GM12878 (cell line): ENCODE data around the gene DENND4C. TPM values are rescaled to one million over a fixed set of nuclear protein-coding genes. Genes with fewer than 3 reads are reported as not detected.

ENCODE experiments used
- ATAC-seq: fragments of 200-7000 bp; cut with Tn5 transposase; 3 replicates; pipeline ENCODE4 v1.9.1; 2020; ENCODE audit warnings: mild to moderate bottlenecking, moderate library complexity
- BruUV-seq: library from RNA; stranded (reverse); fragments of 400-500 nt; replicated peaks from 2 replicates; lab custom pipeline; 2021; lab: Mats Ljungman, UMichigan
- CTCF ChIA-PET: fragments of 300-600 bp; sonication (Branson Sonifier 250); formaldehyde crosslinking; extraction: SDS; loops from one replicate; lab custom pipeline; 2021; ENCODE audit warnings: inconsistent platforms; lab: Yijun Ruan, JAX
- POLR2A ChIA-PET: fragments of 350-600 bp; formaldehyde crosslinking; extraction: SDS; loops from one replicate; lab custom pipeline; 2021; ENCODE audit warnings: inconsistent platforms; lab: Charles Lee
- RAD21 ChIA-PET: fragments of 300-600 bp; sonication (Branson Sonifier 250); formaldehyde crosslinking; loops from one replicate; lab custom pipeline; 2023; ENCODE audit warnings: antibody characterized with exemption; ENCODE audit not compliant: unreplicated experiment; lab: Charles Lee
- SMC1A ChIA-PET: fragments of 300-600 bp; sonication (Branson Sonifier 250); formaldehyde crosslinking; loops from one replicate; lab custom pipeline; 2023; ENCODE audit not compliant: unreplicated experiment, uncharacterized antibody; lab: Charles Lee
- DNase-seq: peaks from one replicate; pipeline ENCODE4 v3.0.0-alpha.2; 2011; ENCODE audit warnings: low read depth, low spot score
- FAIRE-seq: peaks from 3 replicates; lab custom pipeline; 2011; peaks lifted over from hg19 to GRCh38; lab: Jason Lieb, UNC
- H2AFZ ChIP-seq: 2 replicates; pipeline ENCODE4 v1.6.0; 2011; ENCODE audit warnings: low read depth, low read length, control low read depth; ENCODE audit not compliant: control insufficient read depth
- H3K27ac ChIP-seq: 2 replicates; pipeline ENCODE4 v1.5.1; 2011; ENCODE audit warnings: control low read depth; ENCODE audit not compliant: control insufficient read depth, insufficient read depth
- H3K27me3 ChIP-seq, 2 experiments: replicated peaks in 1 of 2; 2 replicates each; pipeline versions ENCODE4 v1.6.0 to v1.6.1; 2011; ENCODE audit warnings: low read length in 1 of 2; ENCODE audit not compliant: control insufficient read depth in 2 of 2, insufficient read depth in 2 of 2
- H3K36me3 ChIP-seq, 2 experiments: 2 replicates each; pipeline ENCODE4 v1.5.1; 2011; ENCODE audit warnings: low read length in 1 of 2; ENCODE audit not compliant: control insufficient read depth in 2 of 2, insufficient read depth in 2 of 2
- H3K4me1 ChIP-seq: 2 replicates; pipeline ENCODE4 v1.6.1; 2011; ENCODE audit warnings: mild to moderate bottlenecking, low read length, moderate library complexity, mixed read lengths; ENCODE audit not compliant: control insufficient read depth, insufficient read depth
- H3K4me2 ChIP-seq: 2 replicates; pipeline ENCODE4 v1.6.0; 2011; ENCODE audit warnings: control low read depth; ENCODE audit not compliant: control insufficient read depth, insufficient read depth
- H3K4me3 ChIP-seq: fragments of 200-600 bp; sonication (generic); 2 replicates; pipeline ENCODE4 v1.5.1; 2016
- H3K79me2 ChIP-seq: 2 replicates; pipeline ENCODE4 v1.6.0; 2011; ENCODE audit warnings: low read length; ENCODE audit not compliant: control insufficient read depth, insufficient read depth
- H3K9ac ChIP-seq: 2 replicates; pipeline ENCODE4 v1.8.0; 2011; ENCODE audit warnings: low read length, control low read depth, mixed read lengths; ENCODE audit not compliant: control insufficient read depth, insufficient read depth
- H3K9me3 ChIP-seq: replicated peaks from 3 replicates; pipeline ENCODE4 v1.5.1; 2011; ENCODE audit warnings: mild to moderate bottlenecking, low read length; ENCODE audit not compliant: control insufficient read depth, insufficient read depth
- H4K20me1 ChIP-seq: 2 replicates; pipeline ENCODE4 v1.6.0; 2011; ENCODE audit not compliant: control insufficient read depth, insufficient read depth
- ASH2L ChIP-seq: fragments of 300-600, 200-600 bp; sonication (generic); IDR thresholded peaks from 2 replicates; pipeline ENCODE4 v1.6.1; 2017; ENCODE audit warnings: low read depth, mild to moderate bottlenecking, borderline replicate concordance
- ATF3 ChIP-seq: IDR thresholded peaks from 2 replicates; pipeline ENCODE4 v1.6.1; 2011; ENCODE audit warnings: low read depth, mild to moderate bottlenecking, low read length, moderate library complexity, borderline replicate concordance; ENCODE audit errors: extremely low read depth
- FOXM1 ChIP-seq: IDR thresholded peaks from 2 replicates; pipeline ENCODE4 v1.6.1; 2012; ENCODE audit warnings: low read depth, mild to moderate bottlenecking, inconsistent platforms, low read length, moderate library complexity
- JUND ChIP-seq: IDR thresholded peaks from 2 replicates; pipeline ENCODE4 v1.6.1; 2012; ENCODE audit warnings: low read depth, mild to moderate bottlenecking, low read length, improper control_type of control experiment, moderate library complexity
- KDM1A ChIP-seq: fragments of 200-600 bp; sonication (generic); IDR thresholded peaks from 2 replicates; pipeline ENCODE4 v1.6.1; 2016; ENCODE audit warnings: borderline replicate concordance
- MEF2B ChIP-seq: fragments of 450-650 bp; IDR thresholded peaks from 2 replicates; pipeline ENCODE4 v1.6.1; 2018; ENCODE audit warnings: mild to moderate bottlenecking, moderate library complexity; ENCODE audit not compliant: partially characterized antibody, poor library complexity, severe bottlenecking
- NFYA ChIP-seq: IDR thresholded peaks from 2 replicates; pipeline ENCODE4 v1.6.1; 2011; ENCODE audit warnings: low read depth, mild to moderate bottlenecking, low read length, improper control_type of control experiment, borderline replicate concordance
- RBBP5 ChIP-seq: fragments of 200-600 bp; sonication (generic); conservative IDR thresholded peaks from 2 replicates; pipeline ENCODE4 v1.6.1; 2016
- RUNX3 ChIP-seq: IDR thresholded peaks from 2 replicates; pipeline ENCODE4 v1.6.1; 2012; ENCODE audit warnings: low read length, inconsistent platforms
- ZNF274 ChIP-seq: IDR thresholded peaks from one replicate; pipeline ENCODE4 v1.8.0; 2011; ENCODE audit not compliant: insufficient read length, insufficient read depth
- ZSCAN29 ChIP-seq: fragments of 450-650 bp; IDR thresholded peaks from 2 replicates; pipeline ENCODE4 v1.6.1; 2017; ENCODE audit warnings: mild to moderate bottlenecking, moderate library complexity
- WGBS: methylation state at CpG from one replicate; pipeline ENCODE4 v1.1.6; 2016; ENCODE audit warnings: low lambda C conversion rate; ENCODE audit not compliant: insufficient replicate concordance, insufficient coverage; ENCODE audit errors: missing lambda C conversion rate; 5-methylcytosine and 5-hydroxymethylcytosine counted together
- in situ Hi-C: fragments of 300-500 bp; cut with MboI; formaldehyde crosslinking; loops from 9 replicates; pipeline ENCODE4 v1.14.3; 2018; ENCODE audit warnings: mixed read lengths
- intact Hi-C: fragments of 100-400 bp; cut with micrococcal nuclease; formaldehyde crosslinking; loops from one replicate; pipeline ENCODE4 v1.14.2; 2022; ENCODE audit not compliant: unreplicated experiment
- polyA plus RNA-seq, 11 experiments: library from polyadenylated mRNA; depleted of rRNA in 4 of 11; unstranded in 6 of 11; stranded (reverse) in 5 of 11; fragments of >200 nt; fragmentation: Nextera tagmentation in 4 of 11; fragmentation: Illumina TruSeq in 1 of 11; extraction: Ambion mirVana in 4 of 11; extraction: Trizol in 1 of 11; gene quantifications; 1 replicate in 1 of 11; 2 replicates in 10 of 11; pipeline versions ENCODE4 v1.2.1 to v1.2.3, GENCODE V29; 2011 to 2016; ENCODE audit warnings: inconsistent platforms in 2 of 11, missing spikeins in 2 of 11, low read depth in 1 of 11
- total RNA-seq, 4 experiments: library from RNA; depleted of rRNA in 3 of 4; stranded (reverse); fragments of >200 nt in 3 of 4; fragmentation: Illumina TruSeq in 1 of 4; extraction: Trizol in 1 of 4; gene quantifications; 2 replicates each; pipeline versions ENCODE4 v1.2.1 to v1.2.3, GENCODE V29; 2013 to 2021

Gene DENND4C
- total and polyA plus RNA-seq, 10 of the 15 experiments (the other 5 are each of a cell fraction or from before 2014, with no cell fraction given) = 8.2 to 49.3 (median 24.7) TPM

- Histone ChIP-seq H3K27me3 (no peaks in the 10 kb centered on the region), H4K20me1 (no peaks in the 10 kb centered on the region), H3K36me3 (no peaks in the 10 kb centered on the region), H3K9me3 (no peaks in the 10 kb centered on the region), H2AFZ (no peak overlapping the region), H3K4me1 (no peaks in the 10 kb centered on the region), H3K4me2 (no peak overlapping the region), H3K9ac (no peak overlapping the region), H3K4me3 (no peak overlapping the region), H3K79me2 (no peaks in the 10 kb centered on the region), H3K27ac (no peak overlapping the region)
- DNase-seq = no peak
- CTCF ChIA-PET = interaction anchor here (1.3 kb wide), 1 partner anchor 154 kb away, joined by 3 read pairs; the partner anchor contains the start of gene RRAGA
- in situ Hi-C loops (no loop called here), intact Hi-C loops (no loop called here)
- no peak for FAIRE-seq
- 89% methylated on average over 5 of the region's 5 CpGs for WGBS
- POLR2A ChIA-PET = interaction anchor here (0.6 kb wide), 1 partner anchor 241 kb away, joined by 5 read pairs; no protein-coding TSS in a partner anchor
- RAD21 ChIA-PET = no interaction called here
- SMC1A ChIA-PET = interaction anchor here (1.0 to 2.5 kb wide), 2 partner anchors 11 to 30 kb away, joined by 3 to 9 read pairs; no protein-coding TSS in a partner anchor
- BruUV-seq = no TSS peak
- TF ChIP-seq JUND (no peak), FOXM1 (no peak), NFYA (no peak), RUNX3 (no peak), ASH2L (no peak), ATF3 (no peak), MEF2B (no peak)
- ATAC-seq = no peak
Measured at GRCh38 chr9:19203058-19203457, 27.4 kb upstream of the DENND4C start.

GRCh38 chr9:19208653-19209052 is 21.8 kb upstream of the DENND4C start:
- Histone ChIP-seq H3K4me1 (no peaks in the 10 kb centered on the region), H3K27me3 (no peaks in the 10 kb centered on the region), H3K36me3 (no peaks in the 10 kb centered on the region)
- ChIA-PET SMC1A (interaction anchor here (0.6 to 0.8 kb wide), 3 partner anchors 9 to 75 kb away, joined by 3 read pairs; no protein-coding TSS in a partner anchor), CTCF (interaction anchor here (1.3 kb wide), 1 partner anchor 73 kb away, joined by 4 read pairs; no protein-coding TSS in a partner anchor)
- no TSS peak for BruUV-seq
- no peak for TF ChIP-seq KDM1A
- no peak for TF ChIP-seq RBBP5
- no peak for TF ChIP-seq ZSCAN29
- TF ChIP-seq ZNF274 = no peak
- TF ChIP-seq, all 136 proteins: peak for 0
- ChIA-PET RAD21 (no interaction called here), POLR2A (no interaction called here)
- no peaks in the 10 kb centered on the region for H3K79me2 ChIP-seq
- WGBS = 94% methylated on average over 1 of the region's 1 CpG
- H3K4me3 ChIP-seq = no peak overlapping the region
- H3K4me2 ChIP-seq = no peak overlapping the region
- H3K9ac ChIP-seq = no peak overlapping the region
- no peaks in the 10 kb centered on the region for H4K20me1 ChIP-seq
- H3K27ac ChIP-seq = no peak overlapping the region
- no peak for DNase-seq
- no peak overlapping the region for H2AFZ ChIP-seq
- in situ Hi-C loops = no loop called here
- no peak for ATAC-seq
- H3K9me3 ChIP-seq = no peaks in the 10 kb centered on the region
- FAIRE-seq = no peak
- intact Hi-C loops = no loop called here
